KBM-7 (cell line): ENCODE results near the gene MGAT4D.
"Not testable (repeated sequence)": the region's sequence is repeated elsewhere in the genome, so short reads cannot be mapped to it uniquely, and the experiment has no call there.

Experiments
- DNase-seq: peaks from one replicate; pipeline ENCODE4 v3.0.0-alpha.2; 2015
- in situ Hi-C: fragments of 300-500 bp; cut with MboI; formaldehyde crosslinking; loops from 2 replicates; pipeline ENCODE4 v1.14.3; 2020; ENCODE audit warnings: low sequenced_read_pairs, low pct_unique_long_range_greater_than_20kb, mixed read lengths

The MGAT4D gene

GRCh38 chr4:140497747-140498636 lies at the start of gene MGAT4D:
TSS of gene MGAT4D (minus strand) at chr4:140498293. CDS start at chr4:140498222, 71 bp downstream.
- in situ Hi-C loops, result no loop called here
- peak; percentile 7 for DNase-seq

- DNase-seq, result no peak
- in situ Hi-C loops, result no loop called here
Measured at GRCh38 chr4:140533951-140534480, 35.9 kb upstream of the MGAT4D start.

GRCh38 chr4:140529434-140529833 lies 31.3 kb upstream of the MGAT4D start:
- in situ Hi-C loops, result no loop called here
- peak; percentile 30 for DNase-seq

- in situ Hi-C loops, result no loop called here
- DNase-seq, result peak; percentile 98
Measured at GRCh38 chr4:140523857-140524742, 26.0 kb upstream of the MGAT4D start, which contains the start of gene ELMOD2. TSS of gene ELMOD2 (plus strand) at chr4:140524168. CDS start at chr4:140525429, 1,261 bp downstream.

GRCh38 chr4:140523370-140523856 lies 25.3 kb upstream of the MGAT4D start:
- DNase-seq, result no peak
- in situ Hi-C loops, result no loop called here

- no peak for DNase-seq
- in situ Hi-C loops, result no loop called here
Measured at GRCh38 chr4:140515423-140515822, 17.3 kb upstream of the MGAT4D start.

- in situ Hi-C loops, DNase-seq: not testable (repeated sequence)
Measured at GRCh38 chr4:140513765-140514164, 15.7 kb upstream of the MGAT4D start.

GRCh38 chr4:140504261-140504660 lies 6.2 kb upstream of the MGAT4D start:
- in situ Hi-C loops, result no loop called here
- no peak for DNase-seq

- no peak for DNase-seq
- in situ Hi-C loops, result no loop called here
Measured at GRCh38 chr4:140499391-140499790, 1.3 kb upstream of the MGAT4D start.

GRCh38 chr4:140497405-140497746 lies 717 bp downstream of the MGAT4D start:
- DNase-seq, result no peak
- in situ Hi-C loops, result no loop called here

GRCh38 chr4:140485939-140486338 lies 12.2 kb downstream of the MGAT4D start:
- DNase-seq, result no peak

GRCh38 chr4:140483445-140483844 lies 14.6 kb downstream of the MGAT4D start:
- no peak for DNase-seq
- in situ Hi-C loops, result no loop called here

More at GRCh38 chr4:140485939-140486338, 12.2 kb downstream of the MGAT4D start:
- in situ Hi-C loops, result no loop called here

- in situ Hi-C loops, result no loop called here
Measured at GRCh38 chr4:140472156-140472555, 25.9 kb downstream of the MGAT4D start.

GRCh38 chr4:140469791-140470733 lies 28.0 kb downstream of the MGAT4D start:
- no peak for DNase-seq
- in situ Hi-C loops, result no loop called here

More at GRCh38 chr4:140472156-140472555, 25.9 kb downstream of the MGAT4D start:
- DNase-seq, result no peak

GRCh38 chr4:140466146-140466545 lies 31.9 kb downstream of the MGAT4D start:
- DNase-seq, result no peak
- in situ Hi-C loops, result no loop called here

GRCh38 chr4:140463614-140464013 lies 34.5 kb downstream of the MGAT4D start:
- DNase-seq, result no peak
- in situ Hi-C loops, result no loop called here

GRCh38 chr4:140463182-140463581 lies 34.9 kb downstream of the MGAT4D start:
- no peak for DNase-seq
- in situ Hi-C loops, result no loop called here

- in situ Hi-C loops, result no loop called here
- DNase-seq, result no peak
Measured at GRCh38 chr4:140450352-140450751, 47.7 kb downstream of the MGAT4D start.
